HG03378 (cell line): ENCODE measurements around the gene CAPN10.
"Not testable (repeated sequence)": the region's sequence is repeated elsewhere in the genome, so short reads cannot be mapped to it uniquely, and the experiment has no call there.

Experiments
- ATAC-seq: cut with Tn5 transposase; IDR thresholded peaks from one replicate; pipeline ENCODE4 v1.9.1; 2021; ENCODE audit warnings: mild to moderate bottlenecking, moderate library complexity; ENCODE audit not compliant: unreplicated experiment

The CAPN10 gene, protein sequence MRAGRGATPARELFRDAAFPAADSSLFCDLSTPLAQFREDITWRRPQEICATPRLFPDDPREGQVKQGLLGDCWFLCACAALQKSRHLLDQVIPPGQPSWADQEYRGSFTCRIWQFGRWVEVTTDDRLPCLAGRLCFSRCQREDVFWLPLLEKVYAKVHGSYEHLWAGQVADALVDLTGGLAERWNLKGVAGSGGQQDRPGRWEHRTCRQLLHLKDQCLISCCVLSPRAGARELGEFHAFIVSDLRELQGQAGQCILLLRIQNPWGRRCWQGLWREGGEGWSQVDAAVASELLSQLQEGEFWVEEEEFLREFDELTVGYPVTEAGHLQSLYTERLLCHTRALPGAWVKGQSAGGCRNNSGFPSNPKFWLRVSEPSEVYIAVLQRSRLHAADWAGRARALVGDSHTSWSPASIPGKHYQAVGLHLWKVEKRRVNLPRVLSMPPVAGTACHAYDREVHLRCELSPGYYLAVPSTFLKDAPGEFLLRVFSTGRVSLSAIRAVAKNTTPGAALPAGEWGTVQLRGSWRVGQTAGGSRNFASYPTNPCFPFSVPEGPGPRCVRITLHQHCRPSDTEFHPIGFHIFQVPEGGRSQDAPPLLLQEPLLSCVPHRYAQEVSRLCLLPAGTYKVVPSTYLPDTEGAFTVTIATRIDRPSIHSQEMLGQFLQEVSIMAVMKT

DNA sequence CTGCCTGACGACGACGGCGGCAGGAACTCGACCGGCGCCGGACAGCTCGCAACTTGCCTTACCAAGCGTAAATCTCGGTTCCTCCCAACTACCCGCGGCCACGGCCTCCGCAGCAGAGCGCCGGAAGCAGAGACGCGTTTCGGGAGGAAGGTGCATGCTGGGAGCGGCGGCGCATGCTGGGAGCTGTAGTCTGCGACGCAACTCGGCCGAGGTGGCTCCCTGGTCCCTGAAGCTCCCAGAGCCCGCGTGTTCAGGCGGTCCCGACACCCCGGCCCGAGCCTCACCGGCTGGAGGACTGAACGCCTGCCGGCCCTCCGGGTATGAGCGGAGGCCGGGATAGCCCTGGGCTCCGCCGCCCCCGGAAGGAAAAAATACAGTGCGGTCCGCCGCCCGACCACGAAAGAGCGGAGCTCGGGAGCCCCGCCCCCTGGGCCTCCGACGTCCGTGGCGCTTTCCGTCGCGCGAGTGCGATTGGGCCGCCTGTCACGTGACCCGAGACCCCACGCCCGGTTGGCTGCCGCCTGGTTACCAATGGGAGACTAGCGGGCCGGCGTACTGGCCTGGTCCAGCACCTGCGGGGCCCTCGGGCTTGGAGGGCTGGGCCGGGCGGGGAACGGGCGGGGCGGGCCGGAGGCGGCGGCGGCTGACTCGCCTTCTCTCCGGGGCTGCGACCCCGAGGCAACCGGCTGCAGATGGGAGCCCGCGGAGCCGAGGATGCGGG, at the start of gene CAPN10:
Gene CAPN10, plus strand, starts transcription at position 537 of the 721 bp plus-strand sequence. Its CDS starts 178 bp downstream, at position 715.
- ATAC-seq, result peak; percentile 54

DNA sequence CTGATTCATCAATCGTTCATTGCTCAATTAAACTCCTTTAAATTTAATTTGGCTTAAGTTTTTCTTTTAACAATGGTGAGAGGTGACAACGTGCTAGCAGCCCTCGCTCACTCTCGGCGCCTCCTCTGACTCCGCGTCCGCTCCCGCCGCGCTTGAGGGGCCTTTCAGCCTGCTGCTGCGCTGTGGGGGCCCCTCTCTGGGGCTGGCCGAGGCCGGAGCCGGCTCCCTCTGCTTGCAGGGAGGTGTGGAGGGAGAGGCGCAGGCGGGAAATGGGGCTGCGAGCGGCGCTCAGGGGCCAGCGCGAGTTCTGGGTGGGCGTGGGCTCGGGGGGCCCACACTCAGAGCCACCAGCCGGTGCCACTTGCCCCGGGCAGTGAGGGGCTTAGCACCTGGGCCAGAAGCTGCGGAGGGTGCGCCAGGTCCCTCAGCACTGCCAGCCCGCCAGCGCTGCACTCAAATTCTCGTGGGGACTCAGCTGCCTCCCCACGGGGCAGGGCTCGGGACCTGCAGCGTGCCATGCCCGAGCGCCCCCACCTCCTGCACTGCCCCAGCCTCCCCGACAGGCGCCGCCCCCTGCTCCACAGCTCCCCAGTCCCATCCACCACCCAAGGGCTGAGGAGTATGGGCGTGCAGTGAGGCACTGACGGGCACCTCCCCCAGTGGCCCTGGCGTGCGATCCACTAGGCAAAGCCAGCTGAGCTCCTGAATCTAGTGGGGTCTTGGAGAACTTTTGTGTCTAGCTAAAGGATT, 48.3 kb upstream of the CAPN10 start:
- no peak for ATAC-seq

DNA sequence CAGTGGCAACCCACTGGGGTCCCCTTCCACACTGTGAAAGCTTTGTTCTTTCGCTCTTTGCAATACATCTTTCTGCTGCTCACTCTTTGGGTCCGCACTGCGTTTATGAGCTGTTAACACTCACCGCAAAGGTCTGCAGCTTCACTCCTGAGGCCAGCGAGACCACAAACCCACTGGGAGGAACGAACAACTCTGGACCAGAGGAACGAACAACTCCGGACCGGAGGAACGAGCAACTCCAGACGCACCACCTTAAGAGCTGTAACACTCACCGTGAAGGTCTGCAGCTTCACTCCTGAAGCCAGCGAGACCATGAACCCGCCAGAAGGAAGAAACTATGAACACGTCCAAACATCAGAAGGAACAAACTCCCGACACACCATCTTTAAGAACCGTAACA, 47.4 kb upstream of the CAPN10 start:
- ATAC-seq, result not testable (repeated sequence)

DNA sequence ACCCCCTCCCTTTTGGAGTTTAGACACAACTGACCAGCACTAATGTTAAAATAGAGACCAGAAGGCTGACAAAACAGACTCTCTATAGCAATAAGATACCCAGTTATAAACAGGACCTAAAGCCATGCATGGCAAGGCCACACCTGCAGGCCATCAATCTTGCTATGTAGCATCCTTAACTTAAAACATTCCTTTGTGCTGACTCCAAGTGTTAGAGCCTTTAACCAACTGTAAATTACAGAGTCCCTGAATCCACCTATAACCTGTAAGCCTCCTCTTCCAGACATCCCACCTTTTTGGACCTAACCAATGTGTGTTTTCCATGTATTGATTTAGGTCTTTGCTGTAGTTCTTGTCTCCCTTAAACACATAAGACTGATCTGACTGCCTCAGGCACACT, 46.6 kb upstream of the CAPN10 start:
- ATAC-seq, result no peak

DNA sequence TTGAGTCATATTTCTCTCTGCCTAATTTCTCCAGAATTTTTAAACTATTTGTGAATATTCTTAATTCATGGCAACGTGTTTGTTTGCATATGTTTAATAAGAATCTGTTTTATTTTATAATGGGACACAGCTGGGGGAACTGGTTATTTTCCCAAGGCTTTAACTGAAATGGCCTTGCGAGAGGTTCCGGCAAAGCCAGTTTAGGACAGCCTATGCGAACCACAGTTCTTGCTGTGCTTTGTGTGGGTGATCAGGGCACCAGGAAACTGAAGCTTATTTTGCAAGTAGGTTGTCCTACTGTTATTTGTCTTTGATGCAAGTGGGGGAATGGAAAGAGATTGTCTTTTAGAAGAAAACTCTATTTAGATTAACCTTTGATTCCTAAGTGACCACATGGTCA, 35.2 kb upstream of the CAPN10 start:
- no peak for ATAC-seq

DNA sequence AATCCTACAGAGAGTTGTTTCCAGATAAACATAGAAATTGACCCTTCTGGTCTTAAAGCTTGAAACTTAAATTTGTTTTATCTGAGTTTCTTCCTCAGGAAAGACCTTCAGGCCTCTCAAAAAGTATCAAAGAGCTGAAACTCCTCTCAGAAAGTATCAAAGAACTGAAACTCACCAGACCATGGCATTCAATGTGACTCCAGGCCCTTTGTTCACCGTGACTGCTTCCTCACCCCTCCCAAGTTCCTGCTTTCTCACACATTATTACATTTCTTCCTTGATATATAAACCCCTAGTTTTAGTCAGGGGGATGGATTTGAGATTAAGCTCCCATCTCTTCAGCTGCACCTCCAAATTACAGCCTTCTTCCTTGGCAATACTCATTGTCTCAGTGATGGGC, 34.7 kb upstream of the CAPN10 start:
- no peak for ATAC-seq

DNA sequence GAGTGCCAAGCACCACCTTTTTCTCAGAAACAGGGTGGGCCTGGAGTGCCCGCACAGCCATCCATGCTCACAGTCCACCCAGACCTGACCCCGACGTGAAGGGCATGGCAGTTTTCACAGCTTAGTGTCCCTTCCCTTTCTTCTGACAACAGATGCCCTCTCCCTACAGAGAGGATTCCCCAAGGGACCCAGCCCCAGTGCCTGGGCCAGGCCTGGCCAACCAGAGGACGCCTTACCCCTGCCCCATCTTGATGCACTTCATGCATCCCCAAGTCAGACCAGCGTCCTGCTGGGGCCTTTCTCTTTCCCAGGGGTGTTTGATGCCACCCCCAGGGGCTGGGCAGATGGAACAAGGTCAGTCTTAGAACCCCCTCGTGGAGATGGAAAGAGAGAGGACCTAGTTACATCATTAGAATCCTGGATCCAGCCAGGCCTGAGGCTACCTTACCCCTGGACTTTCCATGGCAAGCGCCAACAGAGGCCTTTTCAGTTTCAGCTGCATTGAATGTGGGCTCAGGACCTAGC, 32.5 kb upstream of the CAPN10 start:
- no peak for ATAC-seq

DNA sequence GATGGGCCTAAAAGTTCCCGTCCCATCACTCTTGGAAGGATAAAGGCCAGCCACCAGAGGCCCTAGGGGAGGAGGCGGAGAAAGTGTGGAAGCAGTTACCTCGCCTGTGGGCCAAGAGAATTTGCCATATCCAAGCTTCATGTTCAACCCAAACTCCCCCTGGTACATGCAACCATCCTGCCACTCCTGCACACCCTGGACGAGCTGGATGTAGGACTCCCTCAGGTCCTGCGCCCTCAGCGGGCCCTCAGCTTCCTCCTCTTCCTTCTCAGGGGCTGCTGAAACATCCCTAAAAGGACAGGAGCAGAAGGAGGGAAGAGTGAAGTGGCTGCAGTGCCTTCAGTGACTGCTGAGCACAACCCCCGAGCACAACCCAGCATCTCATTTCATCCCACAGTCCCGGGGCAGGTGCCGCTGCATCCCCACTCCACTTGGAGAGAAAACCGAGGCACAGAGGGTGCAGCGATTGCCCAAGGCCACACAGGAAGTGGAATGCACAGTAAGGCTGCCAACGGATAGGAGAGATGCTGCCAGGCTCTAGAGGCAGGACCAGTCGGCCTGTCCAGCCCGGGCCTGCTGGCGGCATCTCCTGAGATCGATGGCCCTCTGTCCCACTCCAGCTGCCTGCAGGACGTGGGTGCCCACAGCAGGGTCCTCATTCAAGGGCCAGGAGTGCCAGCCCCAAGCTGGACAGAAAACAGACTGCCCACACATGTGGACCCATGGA, 31.6 kb upstream of the CAPN10 start:
- ATAC-seq, result no peak

DNA sequence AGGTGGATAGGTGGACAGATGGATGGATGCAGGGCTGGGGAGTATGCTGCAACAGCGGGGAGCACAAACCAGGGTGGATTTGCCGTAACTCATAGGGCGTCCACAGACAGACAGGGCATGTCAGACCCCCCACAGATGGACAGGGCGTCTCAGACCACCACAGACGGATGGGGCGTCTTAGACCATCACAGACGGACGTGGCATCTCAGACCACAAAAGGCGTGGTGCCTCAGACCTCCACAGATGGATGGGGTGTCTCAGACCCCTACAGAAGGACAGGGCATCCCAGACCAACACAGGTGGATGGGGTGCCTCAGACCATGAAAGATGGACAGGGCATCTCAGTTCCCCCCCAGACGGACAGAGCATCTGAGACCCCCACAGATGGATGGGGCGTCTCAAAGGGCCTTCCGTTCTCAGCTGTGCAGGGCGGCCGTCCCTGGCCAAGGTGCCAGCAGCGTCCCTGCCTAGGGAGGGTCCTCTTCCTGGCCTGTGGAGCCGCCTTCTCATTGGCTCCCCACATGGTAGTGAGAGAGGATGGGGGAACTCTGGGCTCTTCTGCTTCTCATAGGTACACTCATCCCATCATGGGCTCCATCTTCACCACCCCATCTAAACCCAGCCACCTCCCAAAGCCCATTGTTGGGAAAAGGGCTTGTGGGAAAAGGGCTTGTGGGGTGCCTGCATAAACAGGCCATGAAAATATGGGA, 30.8 kb upstream of the CAPN10 start:
- no peak for ATAC-seq

DNA sequence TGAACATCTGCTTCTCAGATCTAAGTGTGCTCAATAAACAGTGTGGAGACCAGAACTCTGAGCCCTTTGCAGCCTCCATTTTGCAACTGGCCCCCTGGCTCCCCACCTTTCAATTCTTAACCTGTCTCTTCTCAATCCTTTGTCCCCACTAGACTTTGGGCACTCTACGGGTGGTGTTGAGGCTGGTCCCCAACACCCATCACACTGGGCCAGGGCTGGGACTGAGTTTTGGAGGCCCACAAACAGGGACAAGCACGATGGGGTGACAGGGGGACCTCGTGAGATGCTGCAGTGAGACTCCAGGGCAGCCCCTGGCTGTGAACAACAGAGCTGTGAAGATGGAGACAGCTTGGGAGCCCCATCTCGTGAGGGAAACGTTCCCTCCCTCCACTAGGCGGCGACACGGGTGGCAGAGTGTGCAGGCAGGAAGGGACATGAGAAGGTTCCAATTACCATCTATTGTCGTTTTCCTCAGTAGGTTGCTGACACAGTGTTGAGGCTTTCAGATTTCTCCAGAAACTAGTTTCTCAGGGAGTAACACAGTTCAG, 29.9 kb upstream of the CAPN10 start:
- ATAC-seq, result no peak

DNA sequence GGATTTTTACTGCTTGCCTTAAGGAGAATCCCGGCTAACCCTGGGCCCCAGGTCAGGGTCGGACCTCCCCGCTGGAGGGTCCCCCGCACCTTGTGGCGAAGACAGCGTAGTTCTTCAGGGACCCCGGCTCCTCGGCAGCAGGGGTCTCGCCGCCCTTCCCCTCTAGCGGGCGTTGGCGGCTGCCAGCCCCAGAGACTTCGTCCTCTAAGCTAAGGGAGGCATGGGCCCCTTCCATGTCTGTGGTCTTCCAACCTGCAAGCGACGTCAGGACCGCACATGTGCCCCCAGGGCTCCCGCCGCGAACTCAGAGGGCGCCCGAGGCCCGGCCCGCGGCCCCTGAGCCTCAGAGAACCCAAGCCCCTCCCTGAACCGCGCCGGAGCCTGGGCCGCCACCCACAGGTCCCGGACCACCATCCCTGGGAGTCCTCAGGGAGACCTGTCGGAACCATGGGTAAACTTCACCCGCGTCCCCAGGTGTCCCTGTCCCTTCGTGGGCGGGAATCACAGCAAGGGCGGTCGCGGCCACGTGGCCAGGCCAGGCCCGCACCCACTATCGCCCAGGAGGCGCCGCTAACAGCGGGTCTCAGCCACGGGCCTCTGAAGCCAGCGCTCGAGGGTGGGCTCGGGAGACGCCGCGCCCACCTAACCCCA, 29.3 kb upstream of the CAPN10 start:
- ATAC-seq, result no peak

DNA sequence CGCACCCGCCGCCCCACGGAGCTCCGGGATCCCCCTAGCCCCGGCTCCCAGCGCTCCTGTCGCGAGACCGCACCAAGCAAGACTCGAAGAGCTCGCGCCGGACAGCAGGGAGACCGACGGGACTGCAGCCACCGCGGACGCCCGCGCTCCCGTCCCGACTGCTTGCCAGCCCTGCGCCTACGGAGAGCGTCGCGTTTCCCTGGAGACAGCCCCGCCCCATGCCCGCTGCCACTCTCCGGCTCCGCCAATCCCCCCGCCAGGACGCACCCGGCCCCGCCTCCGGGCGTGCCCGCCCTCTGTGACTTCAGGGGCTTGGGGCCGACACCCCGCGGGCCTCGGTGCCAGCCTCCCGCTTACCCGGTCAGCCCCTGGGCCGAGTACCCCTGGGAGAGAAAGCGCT, 28.7 kb upstream of the CAPN10 start, which contains the start of gene ANKMY1:
Gene ANKMY1, minus strand, starts transcription at position 181 of the 400 bp plus-strand sequence. CDS start 653 bp downstream, outside the sequence.
- ATAC-seq, result no peak

DNA sequence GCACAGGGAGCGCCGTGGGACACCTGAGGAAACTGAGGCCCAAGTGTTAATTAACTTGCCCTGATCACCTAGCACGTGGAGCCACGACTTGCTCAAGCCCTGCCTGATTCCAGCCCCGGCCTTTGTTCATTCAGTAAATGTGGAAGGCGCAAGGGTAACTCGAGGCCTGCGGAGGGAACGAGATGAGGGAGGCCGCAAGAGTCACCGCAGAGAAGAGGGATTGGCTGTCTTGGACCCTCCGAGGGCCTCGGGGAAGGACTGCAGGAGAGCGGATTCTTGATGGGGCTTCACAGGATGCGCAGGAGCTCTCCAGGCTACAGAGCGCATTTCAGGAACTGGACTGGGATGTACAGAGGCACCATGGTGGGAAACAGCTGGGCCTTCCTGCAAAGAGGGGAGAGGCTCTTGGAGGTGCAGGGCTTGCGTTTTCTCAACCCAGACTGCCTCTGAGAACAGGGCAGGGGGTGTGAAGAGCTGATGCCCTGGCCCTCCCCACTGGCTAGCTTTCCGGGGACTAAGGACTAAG, 28.2 kb upstream of the CAPN10 start:
- no peak for ATAC-seq

DNA sequence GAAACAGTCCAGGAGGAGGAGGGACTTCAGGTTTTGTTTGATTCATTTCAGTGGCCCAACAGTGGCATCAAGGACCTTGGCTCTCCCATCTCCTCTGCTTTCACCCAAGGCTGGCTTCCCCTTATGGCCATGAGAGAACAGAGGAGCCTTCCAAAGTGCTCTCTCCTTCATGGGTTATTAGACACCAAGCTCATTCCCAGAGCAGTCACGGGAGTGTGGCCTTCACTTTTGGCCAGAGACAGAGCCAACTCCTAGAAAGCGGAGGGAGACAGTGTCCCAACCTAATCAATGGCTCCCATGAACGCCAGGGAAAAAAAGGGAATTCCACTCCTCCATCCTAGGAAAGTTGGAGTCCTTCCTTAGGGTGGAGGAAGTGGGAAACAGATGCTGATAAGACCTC, 27.2 kb upstream of the CAPN10 start:
- no peak for ATAC-seq

DNA sequence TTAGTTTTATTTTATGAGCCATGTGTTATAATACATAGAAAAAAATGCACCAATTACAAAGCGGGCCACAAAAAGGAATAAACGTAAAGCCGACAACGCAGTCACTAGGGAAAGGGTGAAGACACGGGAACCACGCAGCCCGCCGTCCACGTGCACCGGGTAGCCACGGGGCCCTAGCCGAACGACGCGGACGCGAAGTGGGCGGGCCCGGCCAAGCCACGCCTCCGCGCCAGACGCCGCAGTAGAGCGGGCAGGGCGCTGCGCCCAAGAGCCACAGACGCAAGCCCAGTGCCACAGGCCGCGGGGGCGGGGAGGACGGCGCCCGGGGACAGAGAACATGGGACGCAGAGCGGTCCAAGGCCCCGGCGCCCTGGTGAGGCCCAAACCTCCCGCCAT, 26.5 kb upstream of the CAPN10 start, which contains the start of gene DUSP28:
Gene DUSP28, plus strand, starts transcription at position 274 of the 396 bp plus-strand sequence. CDS start 328 bp downstream, outside the sequence.
- ATAC-seq, result peak; percentile 34

DNA sequence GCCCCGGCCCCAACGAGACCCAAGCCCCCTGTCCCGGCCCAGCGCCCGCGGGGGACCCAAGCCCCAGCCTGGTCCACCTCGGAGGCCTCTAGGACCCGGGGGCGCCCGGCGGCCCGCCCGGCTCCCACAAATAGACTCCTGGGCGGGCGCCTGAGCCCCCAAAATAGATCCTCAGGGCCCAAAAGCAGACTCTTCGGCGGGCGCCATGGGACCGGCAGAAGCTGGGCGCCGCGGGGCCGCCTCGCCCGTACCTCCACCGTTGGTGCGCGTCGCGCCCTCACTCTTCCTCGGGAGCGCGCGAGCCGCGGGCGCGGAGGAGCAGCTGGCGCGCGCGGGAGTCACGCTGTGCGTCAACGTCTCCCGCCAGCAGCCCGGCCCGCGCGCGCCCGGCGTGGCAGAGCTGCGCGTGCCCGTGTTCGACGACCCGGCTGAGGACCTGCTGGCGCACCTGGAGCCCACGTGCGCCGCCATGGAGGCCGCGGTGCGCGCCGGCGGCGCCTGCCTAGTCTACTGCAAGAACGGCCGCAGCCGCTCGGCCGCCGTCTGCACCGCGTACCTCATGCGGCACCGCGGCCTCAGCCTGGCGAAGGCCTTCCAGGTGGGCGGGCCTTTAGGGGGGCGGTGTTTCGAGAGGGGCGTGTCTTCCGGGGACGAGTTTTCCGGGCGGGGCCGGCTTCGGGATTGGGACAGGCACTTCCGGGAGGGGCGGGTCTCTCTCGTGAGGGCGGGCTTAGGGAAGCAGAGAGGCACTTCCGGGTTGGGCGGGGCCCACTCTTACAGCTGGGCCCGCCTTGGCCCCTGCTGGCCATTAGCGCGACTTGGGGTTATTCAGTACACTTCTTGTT, 25.8 kb upstream of the CAPN10 start:
- peak; percentile 39 for ATAC-seq

DNA sequence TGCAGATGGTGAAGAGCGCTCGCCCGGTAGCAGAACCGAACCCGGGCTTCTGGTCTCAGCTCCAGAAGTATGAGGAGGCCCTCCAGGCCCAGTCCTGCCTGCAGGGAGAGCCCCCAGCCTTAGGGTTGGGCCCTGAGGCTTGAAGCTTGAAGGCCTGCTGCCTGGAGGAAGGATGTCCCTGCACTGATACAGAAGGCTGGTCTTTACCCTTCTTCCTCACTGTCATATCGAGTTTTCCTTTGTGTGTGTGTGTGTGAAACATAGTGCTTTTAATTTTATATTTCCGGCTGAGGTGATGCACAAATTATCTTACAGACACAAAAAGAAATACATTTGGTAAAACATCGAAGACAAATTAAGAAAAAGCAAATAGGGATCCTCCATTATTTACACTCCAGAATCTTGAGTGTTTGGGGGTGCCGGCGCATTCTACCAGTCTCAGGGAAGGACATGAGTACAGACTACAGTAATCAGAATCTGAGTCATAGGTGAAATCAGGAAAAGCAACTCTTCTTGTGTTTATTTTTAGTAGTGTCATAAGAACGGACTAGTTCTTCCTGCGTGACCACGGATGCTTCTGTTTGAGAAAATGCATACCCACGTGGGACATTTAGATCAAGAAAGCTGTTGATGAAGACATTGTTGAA, 25.1 kb upstream of the CAPN10 start:
- ATAC-seq, result peak; percentile 6
